IPS-18c (cell line): ENCODE measurements around the gene MXRA8.
"Not testable (repeated sequence)": the region's sequence is repeated elsewhere in the genome, so short reads cannot be mapped to it uniquely, and the experiment has no call there.

ENCODE experiments used
- H3K4me3 ChIP-seq: 2 replicates; pipeline ENCODE4 v1.7.0; 2013; ENCODE audit warnings: low read depth, mild to moderate bottlenecking, low read length, moderate library complexity; ENCODE audit not compliant: insufficient read depth
- H3K9me3 ChIP-seq: one replicate; pipeline ENCODE4 v1.6.1; 2013; ENCODE audit warnings: mild to moderate bottlenecking, low read length, moderate library complexity; ENCODE audit not compliant: control insufficient read depth, insufficient read depth

The MXRA8 gene

DNA sequence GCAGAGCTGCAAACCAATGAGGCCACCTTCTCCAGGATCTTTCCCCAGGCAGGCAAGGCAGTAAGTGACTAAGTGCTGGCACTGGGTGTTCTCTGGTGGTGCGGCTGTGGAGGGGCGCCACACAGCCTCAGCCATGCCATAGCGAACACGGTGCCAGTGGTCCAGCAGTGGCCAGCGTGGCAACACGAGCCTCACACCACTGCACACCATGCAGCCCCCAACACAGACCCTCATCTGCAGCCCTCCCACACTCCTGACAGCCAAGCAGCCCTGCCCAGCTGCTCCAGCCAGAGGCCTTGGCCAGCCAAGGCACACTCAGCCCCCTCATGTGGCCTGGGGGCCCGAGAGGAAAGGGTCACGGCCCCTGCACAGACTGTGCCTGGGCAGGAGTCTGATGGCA is 36.9 kb downstream of the MXRA8 start:
- H3K9me3 ChIP-seq = no peaks in the 10 kb centered on the region

DNA sequence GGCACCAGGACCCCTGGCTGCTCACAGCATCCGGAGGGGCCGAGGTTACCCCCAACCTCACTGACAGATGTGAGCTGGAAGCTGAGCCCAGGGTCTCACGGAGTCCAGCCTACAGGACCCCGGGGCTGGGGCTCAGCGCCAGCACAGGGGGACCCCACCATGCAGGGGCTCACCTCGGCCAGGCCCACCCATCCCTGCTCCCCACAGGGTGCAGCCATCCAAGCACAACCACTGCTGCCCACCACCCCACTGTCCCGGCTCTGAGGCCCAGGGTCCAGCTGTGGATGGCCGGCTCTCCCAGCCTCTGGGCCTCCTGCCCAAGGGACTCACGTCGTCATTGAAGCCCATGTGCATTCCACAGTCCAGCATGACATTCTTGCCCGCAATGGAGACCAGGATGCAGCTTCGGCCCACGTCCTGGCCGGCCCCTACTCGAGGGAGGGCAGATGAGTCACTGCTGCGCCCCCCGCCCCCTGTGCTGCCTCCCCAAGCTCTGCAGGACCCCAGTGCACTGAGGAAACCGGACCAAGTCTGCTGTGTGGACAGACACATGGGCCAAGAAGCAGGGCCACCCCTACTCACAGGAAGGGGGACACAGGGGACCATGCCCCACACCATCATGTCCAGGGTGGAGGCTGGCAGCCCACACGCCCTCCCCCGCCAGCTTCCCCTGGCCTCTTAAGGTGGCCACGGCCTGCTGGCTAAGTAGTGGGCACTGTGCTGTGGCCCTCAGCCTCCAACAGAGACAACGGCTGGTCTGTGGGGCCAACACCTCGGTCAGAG is 37.5 kb downstream of the MXRA8 start:
- no peaks in the 10 kb centered on the region for H3K9me3 ChIP-seq
- no peak overlapping the region for H3K4me3 ChIP-seq

More for the DNA sequence above, 36.9 kb downstream of the MXRA8 start:
- H3K4me3 ChIP-seq = no peak overlapping the region

DNA sequence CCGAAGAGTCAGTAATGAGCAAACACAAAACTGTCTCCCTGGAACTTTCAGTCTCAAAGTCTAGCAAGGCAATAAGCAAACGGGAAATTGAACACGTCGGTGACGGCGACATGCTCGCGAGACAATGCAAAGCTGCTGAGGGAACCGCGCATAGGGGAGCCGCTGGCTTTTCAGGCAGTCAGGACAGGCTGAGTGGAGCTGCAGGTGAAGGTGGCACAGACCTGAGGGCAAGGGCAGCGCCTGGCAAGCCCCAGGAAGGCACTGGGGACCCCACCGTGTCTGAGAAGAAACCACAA is 38.8 kb downstream of the MXRA8 start:
- H3K4me3 ChIP-seq = no peak overlapping the region
- no peaks in the 10 kb centered on the region for H3K9me3 ChIP-seq

DNA sequence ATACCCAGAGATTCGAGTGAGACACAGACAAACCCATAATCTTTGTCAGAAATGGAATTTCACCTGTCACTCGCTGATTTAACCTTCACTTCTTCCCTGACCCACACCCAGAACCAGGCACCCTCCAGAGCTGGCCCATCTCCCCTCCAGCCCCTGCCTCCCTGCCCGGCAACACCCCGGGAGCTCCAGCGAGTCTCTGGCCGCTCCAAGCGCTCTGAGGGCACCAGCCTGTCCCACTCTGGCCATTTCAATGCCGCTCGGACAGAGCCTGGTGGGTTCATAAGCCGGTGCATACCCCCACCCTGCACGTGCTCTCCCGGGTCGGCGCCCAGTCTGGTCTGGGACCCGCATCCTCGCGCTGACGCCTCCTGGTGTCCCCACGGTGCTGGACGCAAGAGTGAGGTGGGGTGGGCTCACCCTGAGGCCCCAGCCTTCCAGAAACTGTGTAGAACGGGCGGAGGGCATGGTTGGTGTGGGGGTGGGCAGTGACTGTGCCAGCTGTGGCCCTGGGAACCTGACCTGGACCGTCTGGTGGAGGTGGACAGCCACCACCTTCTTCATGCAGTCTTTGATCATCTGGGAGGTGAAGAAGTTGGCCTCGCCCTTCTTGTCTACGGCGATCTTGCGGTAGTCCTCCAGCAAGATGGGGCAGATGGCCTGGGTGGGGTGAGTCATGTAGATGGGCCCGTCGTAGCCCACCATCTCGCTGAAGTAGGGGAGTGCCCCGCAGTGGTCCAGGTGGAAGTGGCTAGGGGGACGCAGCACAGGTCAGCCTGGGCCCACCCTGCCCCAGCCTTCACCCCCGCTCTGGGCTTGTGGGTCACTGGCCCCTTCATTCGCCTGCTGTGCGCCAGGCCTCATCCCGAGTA is 39.3 kb downstream of the MXRA8 start:
- H3K9me3 ChIP-seq = no peaks in the 10 kb centered on the region
- H3K4me3 ChIP-seq = no peak overlapping the region

DNA sequence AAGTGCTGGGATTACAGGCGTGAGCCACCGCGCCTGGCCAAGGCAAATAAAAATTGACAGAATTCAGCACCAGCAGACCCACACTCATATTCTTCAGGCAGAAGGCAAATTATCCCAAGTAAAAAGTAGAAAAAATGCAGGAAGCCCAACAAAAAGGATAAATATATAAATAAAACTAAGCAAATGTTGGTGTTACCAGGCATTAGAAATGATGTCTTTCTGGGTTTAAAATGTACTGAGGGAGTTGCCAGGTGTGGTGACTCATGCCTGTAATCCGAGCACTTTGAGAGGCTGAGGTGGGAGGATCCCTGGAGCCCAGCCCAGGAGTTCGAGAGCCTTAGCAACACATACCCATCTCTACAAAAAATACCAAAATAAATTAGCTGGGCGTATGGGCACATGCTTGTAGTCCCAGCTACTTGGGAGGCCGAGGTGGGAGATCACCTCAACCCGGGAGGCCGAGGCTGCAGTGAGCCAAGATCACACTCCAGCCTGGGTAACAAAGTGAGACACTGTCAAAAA is 40.2 kb downstream of the MXRA8 start:
- no peaks in the 10 kb centered on the region for H3K9me3 ChIP-seq

DNA sequence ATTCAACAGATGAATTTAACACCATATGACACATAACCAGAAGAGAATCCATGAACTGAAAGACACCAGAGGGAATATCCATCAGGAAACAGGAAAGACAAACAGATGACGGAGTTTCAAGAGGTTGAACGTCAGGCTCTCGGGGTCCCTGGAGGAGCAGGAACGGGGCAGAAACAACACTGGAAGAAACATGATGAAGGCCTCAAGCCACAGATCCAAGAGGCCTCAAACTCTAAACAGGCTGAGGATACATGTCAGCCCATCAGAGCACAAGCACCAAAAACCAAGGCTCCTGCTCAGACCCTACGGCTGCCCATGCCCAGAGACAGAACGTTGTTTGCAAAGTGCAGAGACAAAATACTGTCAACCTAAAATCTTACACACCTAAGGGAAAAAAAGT is 40.9 kb downstream of the MXRA8 start:
- no peaks in the 10 kb centered on the region for H3K9me3 ChIP-seq
- no peak overlapping the region for H3K4me3 ChIP-seq

More for the DNA sequence above, 40.2 kb downstream of the MXRA8 start:
- H3K4me3 ChIP-seq = no peak overlapping the region

DNA sequence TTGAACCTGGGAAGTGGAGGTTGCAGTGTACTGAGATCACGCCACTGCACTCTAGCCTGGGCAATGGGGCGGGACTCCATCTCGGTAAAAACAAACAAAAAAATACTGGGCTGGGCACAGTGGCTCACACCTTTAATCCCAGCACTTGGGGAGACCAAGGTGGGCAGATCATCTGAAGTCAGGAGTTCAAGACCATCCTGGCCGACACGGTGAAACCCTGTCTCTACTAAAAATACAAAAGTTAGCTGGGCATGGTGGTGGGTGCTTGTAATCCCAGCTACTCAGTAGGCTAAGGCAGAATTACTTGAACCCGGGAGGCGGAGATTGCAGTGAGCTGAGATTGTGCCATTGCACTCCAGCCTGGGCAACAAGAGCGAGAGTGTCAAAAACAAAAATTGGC is 42.2 kb downstream of the MXRA8 start:
- not testable (repeated sequence) for H3K4me3 ChIP-seq, H3K9me3 ChIP-seq

DNA sequence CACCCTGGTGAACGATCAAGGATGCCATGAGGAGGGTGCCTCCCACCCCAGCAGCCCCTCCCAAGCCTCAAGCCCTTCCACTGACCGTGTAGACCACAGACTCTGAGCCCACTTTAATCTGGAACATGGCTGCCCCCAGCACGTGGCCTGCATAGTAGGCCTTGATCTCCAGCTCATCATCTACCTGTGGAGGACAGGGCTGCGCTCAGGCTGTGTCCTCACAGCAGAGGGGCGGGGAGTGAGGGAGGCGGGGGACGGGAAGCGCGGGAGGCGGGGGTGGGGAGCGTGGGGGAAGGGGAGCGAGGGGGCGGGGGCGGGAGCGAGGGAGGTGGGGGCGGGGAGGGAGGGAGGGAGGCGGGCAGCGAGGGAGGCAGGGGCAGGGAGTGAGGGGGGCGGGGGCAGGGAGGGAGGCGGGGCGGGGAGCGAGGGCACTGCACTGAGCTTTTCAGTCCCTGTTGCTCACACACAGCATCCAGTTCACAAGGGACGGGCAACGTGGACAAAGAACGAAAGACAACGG is 42.9 kb downstream of the MXRA8 start:
- H3K4me3 ChIP-seq = no peak overlapping the region; the same call in 1 of the 2 replicates
- no peaks in the 10 kb centered on the region for H3K9me3 ChIP-seq

DNA sequence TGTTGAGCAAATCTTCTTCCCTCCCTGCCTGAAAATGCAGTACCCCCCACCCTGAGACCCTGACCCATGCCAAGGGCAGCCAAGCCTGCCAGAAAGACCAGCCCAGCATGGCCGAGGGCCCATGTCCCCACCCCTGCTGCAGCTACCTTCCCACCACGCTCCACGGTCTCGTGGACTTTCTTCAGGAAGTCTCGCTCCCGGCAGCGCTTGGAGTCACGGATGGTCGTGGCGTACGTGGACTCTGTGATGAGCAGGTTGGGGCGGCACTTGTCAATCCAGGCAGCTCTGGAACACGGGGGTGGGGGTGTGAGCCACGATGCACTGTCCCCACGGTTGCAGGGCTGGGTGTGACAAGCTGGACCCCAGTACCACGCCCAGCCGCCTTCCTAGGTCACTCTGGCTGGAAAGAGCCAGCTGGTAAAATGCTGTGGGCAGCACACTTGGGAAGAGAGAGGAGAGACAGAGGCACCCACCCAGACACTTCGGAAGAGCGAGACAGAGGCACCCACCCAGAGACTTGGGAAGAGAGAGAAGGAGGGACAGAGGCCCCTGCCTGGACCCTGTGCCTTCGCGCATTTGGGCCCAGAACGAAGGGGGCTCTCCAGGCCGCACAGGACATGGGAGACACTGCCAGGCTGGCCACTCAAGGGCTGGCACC is 43.5 kb downstream of the MXRA8 start:
- Histone ChIP-seq H3K4me3 (no peak overlapping the region; the same call in 1 of the 2 replicates), H3K9me3 (no peaks in the 10 kb centered on the region)

DNA sequence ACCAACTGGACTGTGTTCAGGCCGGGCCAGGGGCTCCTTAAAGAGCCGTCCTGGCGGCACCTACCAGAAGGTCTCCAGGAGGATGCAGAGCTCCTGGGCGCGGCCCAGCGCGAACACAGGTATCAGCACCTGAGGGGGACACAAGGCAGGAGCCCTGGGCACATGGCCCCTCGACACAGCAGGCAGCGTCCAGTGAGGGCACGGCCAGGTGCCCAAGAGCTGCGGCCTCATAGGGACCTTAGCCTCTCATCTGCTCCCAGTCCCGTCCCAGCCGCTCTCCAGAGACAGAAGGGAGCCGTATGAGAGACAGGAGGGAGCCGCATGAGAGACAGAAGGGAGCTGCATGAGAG is 44.1 kb downstream of the MXRA8 start:
- no peak overlapping the region for H3K4me3 ChIP-seq

DNA sequence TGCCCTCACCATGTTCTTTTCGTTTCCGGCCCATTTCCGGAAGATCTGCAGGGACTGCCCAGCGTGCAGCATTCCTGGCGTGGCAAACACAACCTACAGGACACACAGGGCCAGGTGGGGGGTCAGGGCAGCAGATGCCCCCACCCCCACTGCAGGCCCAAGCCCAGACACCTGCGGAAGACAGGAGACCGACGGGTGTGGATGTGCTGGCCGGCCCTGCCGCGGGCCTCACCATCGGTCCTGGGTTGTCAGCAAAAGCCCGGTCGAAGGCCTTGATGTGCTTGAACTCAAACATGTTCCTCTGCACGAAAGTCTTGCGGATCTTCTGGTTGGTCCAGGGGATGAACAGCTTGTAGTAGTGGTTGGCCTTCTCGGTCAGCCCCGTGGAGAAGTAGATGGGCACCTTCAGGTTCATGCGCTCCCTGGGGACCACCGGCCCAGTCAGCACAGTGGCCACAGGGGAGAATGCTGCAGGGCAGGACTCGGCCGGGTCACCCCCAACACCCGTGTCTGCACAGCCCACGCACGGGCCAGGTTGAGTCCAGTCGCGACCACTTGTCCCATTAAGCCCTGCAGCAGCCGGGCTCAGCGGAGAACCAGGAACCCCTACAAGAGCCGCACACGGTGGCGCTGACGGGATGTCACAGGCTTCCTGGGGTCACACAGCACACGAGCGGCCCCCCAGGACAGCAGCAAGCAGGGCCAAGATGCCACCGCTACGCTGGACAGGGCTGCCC is 44.7 kb downstream of the MXRA8 start:
- H3K9me3 ChIP-seq = no peaks in the 10 kb centered on the region
- H3K4me3 ChIP-seq = no peak overlapping the region

More for the DNA sequence above, 44.1 kb downstream of the MXRA8 start:
- no peaks in the 10 kb centered on the region for H3K9me3 ChIP-seq

DNA sequence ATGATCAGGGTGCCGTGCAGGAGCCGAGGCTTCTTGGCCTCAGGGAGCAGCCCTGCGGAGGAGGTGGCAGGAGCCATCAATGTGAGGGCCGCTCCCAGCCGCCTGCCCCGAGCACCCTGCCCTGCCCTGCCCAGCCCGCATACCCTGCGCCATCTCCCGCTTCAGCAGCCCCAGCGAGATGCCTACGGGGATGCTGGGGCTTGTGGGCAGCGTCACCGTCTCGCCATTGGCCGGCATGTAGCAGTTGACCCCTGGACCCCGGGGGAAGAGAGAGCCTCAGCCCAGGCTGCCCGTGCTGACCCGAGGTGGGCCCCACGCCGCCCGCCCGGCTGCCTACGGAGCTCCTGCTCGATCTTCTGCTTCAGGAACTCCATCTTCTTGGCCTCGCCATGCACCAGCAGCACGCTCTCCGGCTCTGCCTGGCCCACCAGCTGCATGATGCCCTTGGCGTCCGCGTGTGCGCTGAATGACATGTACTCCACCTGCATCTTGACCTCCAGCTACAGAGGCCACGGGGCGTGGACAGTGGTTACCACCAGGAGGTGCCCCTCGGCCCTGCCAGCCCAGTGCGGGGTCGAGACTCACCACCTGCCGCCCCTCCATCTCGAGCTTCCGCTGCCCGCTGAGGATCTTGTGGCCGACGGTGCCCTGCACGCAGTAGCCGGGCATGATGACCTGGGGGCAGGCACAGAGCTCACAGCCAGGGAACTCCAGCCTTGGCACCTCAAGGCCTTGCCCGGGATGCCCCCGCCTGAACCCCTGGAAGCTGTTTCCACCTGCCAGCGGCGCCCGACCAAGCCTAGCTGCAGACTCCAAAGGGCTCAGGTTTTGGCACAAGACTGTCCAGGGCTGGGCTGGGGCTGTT is 45.7 kb downstream of the MXRA8 start:
- no peaks in the 10 kb centered on the region for H3K9me3 ChIP-seq
- no peak overlapping the region for H3K4me3 ChIP-seq

DNA sequence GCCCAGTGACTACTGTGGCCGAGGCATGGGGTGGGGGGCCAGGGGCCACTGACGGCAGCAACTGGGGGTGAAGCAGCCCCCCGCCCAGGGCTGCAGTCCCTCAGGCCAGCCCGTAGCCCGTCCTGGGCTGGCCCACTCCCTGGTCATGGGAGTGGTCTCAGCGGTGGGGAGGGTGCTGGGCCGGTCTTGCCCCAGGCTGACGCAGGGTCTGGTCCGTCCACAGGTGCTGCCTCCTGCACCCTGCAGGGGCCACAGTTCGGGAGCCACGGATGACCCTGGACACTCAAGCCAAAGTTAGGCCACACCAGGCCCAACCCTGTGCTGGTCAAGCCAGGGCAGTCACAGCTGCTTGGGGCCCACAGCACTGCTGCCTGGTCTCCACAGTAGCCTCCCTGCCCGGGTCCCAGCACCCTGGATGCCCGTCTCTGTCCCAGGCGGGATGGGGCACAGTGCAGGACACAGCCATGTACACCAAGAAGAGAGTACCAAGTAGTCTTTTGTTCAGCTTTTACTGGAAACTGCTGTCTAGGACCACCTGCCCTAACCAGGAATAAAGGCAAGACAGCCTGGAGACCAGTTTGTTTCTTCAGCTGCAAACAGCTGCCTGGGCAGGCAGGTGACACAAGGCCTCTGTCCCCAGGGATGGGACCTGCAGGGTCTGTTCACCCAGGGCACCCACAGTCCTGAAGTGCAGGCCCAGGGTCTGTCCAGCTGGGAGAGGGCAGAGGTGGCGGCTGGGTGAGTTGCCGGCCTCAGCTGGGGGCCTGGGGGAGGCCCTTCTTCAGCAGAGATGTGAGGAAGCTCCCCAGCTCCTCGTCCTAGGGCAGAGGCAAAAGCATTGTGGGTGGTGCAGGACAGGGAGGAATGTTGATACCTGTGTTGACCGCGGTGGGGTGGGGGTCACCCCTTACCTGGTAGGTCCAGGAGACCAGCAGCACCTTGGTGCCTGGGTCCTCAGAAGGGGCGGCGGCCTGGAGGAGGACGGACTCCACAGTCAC is 46.9 kb downstream of the MXRA8 start:
- no peak overlapping the region for H3K4me3 ChIP-seq
- H3K9me3 ChIP-seq = no peaks in the 10 kb centered on the region

DNA sequence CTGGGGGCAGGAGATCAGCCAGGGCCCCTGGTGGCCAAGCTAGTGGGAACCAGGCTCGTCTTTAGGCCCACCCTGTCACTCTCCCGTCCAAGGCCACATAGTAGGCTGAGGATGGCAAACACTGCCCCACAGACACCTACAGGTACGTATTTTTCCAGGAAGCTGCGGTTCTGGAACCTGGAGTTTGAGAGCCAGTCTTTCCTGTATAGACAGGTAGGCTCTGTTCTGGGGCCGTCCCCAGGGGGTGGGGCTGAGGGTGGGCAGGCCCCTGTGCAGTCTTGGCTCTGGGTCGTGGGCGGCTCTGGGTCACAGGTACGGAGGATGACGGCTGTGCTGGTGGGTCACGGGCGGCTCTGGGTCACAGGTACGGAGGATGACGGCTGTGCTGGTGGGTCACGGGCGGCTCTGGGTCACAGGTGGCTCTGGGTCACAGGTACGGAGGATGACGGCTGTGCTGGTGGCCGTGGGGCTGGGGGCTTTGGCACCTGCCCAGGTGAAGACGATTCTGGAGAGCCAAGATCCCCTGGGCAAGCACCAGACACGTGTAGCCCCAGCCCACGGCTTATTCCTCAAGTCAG is 47.8 kb downstream of the MXRA8 start:
- no peaks in the 10 kb centered on the region for H3K9me3 ChIP-seq
- H3K4me3 ChIP-seq = no peak overlapping the region

DNA sequence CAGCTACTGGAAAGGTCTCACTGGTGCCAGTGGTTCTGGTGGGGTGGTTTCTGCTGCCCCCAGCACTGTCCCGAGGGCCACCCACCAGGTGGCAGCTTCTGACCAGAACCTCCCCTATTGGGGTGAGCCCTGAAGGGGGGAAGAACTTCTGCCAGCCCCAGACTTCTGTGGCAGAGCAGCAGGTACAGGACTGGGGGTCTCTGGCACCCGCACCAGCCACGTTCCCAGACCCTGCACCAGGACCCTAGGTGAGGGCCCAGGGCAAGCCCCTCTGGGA is 48.3 kb downstream of the MXRA8 start:
- no peaks in the 10 kb centered on the region for H3K9me3 ChIP-seq
- no peak overlapping the region for H3K4me3 ChIP-seq
